ENCODE results near the gene WDR27. TPM values are rescaled to one million over a fixed set of nuclear protein-coding genes. Genes with fewer than 3 reads are reported as not detected.

Gene WDR27
- total RNA-seq, 2 donors from 2014 or later, result 17.8 to 53.1 TPM

DNA sequence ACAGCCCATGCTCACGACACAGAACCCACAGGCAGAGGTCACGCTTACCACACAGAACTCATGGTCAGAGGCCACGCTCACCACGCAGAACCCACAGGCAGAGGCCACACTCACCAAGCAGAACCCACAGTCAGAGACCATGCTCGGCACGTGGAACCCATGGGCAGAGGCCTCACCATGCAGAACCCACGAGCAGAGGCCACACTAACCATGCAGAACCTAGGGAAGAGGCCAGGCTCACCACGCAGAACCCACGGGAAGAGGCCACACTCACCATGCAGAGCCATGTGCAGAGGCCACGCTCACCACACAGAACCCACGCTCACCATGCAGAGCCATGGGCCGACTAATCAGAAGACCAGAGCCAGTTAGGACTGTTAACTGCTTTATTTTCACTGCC lies 245.0 kb downstream of the WDR27 start:
- Histone ChIP-seq H3K27ac (no peak overlapping the region), H3K9me3 (no peaks in the 10 kb centered on the region), H3K27me3 (replicated peaks; ENCODE audit: insufficient read depth) (no peaks in the 10 kb centered on the region), H3K36me3 (no peaks in the 10 kb centered on the region), H3K4me3 (no peak overlapping the region), H3K4me1 (replicated peaks) (no peaks in the 10 kb centered on the region)
- no peak for DNase-seq (ENCODE audit: low spot score)
- WGBS, result 98% methylated on average over 11 of the region's 12 CpGs
- intact Hi-C loops (cut with DNase I), result no loop called here
- TF ChIP-seq, protein P1, sequence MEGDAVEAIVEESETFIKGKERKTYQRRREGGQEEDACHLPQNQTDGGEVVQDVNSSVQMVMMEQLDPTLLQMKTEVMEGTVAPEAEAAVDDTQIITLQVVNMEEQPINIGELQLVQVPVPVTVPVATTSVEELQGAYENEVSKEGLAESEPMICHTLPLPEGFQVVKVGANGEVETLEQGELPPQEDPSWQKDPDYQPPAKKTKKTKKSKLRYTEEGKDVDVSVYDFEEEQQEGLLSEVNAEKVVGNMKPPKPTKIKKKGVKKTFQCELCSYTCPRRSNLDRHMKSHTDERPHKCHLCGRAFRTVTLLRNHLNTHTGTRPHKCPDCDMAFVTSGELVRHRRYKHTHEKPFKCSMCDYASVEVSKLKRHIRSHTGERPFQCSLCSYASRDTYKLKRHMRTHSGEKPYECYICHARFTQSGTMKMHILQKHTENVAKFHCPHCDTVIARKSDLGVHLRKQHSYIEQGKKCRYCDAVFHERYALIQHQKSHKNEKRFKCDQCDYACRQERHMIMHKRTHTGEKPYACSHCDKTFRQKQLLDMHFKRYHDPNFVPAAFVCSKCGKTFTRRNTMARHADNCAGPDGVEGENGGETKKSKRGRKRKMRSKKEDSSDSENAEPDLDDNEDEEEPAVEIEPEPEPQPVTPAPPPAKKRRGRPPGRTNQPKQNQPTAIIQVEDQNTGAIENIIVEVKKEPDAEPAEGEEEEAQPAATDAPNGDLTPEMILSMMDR (IDR thresholded peaks at IDR 0.05), result no peak
- TF ChIP-seq POLR2A (IDR thresholded peaks at IDR 0.05), result no peak
- no peak for TF ChIP-seq POLR2AphosphoS5 (IDR thresholded peaks at IDR 0.05)

DNA sequence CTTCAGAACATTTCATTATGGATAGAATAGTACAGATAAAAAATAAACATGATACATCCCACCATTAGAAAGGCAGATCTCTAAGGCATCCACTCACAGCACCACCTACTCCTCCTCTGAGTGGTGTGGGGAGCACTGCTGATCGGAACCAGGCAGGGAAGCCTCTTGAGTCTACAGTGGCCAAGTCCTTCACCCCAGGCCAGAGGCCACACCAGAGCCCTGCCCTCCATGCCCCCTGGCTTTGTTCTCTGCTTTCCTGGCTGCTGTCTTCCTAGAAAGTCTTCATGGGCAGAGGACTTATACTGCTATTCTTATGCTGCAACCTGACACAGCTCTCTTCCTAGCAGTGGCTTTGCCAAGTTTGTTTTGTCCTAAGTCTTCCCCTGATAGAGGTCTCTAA lies 246.4 kb downstream of the WDR27 start:
- no peak overlapping the region for H3K27ac ChIP-seq
- intact Hi-C loops (cut with DNase I), result no loop called here

DNA sequence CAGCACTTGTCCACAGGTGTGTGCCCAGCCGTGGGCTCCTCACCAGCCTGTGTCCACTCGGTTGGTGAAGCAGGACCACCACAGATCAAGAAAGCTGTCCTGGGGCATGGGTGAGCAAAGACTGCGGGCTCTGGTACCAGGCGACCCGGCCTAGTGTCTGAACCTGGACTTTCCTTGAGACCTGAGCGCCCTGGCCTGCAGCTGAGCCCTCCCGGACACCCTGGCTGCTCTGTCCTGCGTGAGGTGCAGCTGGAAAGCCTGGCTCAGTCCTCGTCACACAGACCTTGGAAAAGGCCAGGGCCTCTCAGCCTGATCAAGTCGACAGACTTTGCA lies 247.0 kb downstream of the WDR27 start:
- Histone ChIP-seq H3K27me3 (replicated peaks; ENCODE audit: insufficient read depth) (no peaks in the 10 kb centered on the region), H3K4me1 (replicated peaks) (no peaks in the 10 kb centered on the region), H3K9me3 (no peaks in the 10 kb centered on the region), H3K27ac (no peak overlapping the region), H3K4me3 (no peak overlapping the region), H3K36me3 (no peaks in the 10 kb centered on the region)
- TF ChIP-seq POLR2AphosphoS5 (IDR thresholded peaks at IDR 0.05) (no peak), POLR2A (IDR thresholded peaks at IDR 0.05) (no peak)
- TF ChIP-seq, protein P1 (IDR thresholded peaks at IDR 0.05), result no peak
- WGBS, result 95% methylated on average over 10 of the region's 10 CpGs
- DNase-seq (ENCODE audit: low spot score), result no peak
- intact Hi-C loops (cut with DNase I), result no loop called here

More for the DNA sequence above, 246.4 kb downstream of the WDR27 start:
- no peak overlapping the region for H3K4me3 ChIP-seq
- no peak for DNase-seq (ENCODE audit: low spot score)
- no peaks in the 10 kb centered on the region for H3K4me1 ChIP-seq (replicated peaks)
- no peaks in the 10 kb centered on the region for H3K36me3 ChIP-seq
- WGBS, result 85% methylated on average over 1 of the region's 1 CpG
- no peaks in the 10 kb centered on the region for H3K9me3 ChIP-seq
- TF ChIP-seq POLR2AphosphoS5 (IDR thresholded peaks at IDR 0.05), result no peak
- TF ChIP-seq, protein P1 (IDR thresholded peaks at IDR 0.05), result no peak
- no peak for TF ChIP-seq POLR2A (IDR thresholded peaks at IDR 0.05)
- H3K27me3 ChIP-seq (replicated peaks; ENCODE audit: insufficient read depth), result no peaks in the 10 kb centered on the region

DNA sequence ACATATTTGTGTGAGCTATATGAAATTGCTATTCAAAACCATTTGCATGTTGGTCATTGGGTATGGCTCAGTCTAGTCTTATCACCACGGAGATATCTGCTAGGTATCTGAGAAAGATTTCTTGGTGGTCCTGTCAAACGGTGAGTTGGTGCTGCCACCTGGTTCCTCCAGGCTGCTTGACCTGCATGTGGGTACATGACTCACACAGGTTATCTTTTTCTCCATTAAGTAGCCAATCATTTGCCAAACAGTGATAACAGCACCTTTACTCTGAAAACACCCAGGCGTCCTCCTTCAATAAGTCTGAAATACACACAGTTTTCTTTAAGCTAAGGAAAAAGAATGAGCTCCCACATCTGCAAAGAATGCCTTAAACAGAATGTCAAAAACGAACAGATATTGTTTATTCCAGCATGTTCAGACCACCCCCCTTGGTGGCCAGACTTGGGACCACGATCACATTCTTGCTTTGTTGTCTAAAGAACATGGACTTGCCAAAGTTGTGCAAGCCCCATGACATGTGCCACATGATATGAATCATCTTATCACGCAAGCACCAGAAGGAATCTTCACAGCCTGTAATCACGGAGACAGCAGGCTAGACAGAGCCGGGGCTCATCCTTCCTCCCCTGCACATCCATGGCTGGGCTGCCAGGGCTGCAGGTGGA lies 247.5 kb downstream of the WDR27 start:
- H3K27ac ChIP-seq, result no peak overlapping the region
- no peak for TF ChIP-seq POLR2A (IDR thresholded peaks at IDR 0.05)
- TF ChIP-seq, protein P1 (IDR thresholded peaks at IDR 0.05), result no peak
- TF ChIP-seq POLR2AphosphoS5 (IDR thresholded peaks at IDR 0.05), result no peak
- DNase-seq (ENCODE audit: low spot score), result no peak
- H3K27me3 ChIP-seq (replicated peaks; ENCODE audit: insufficient read depth), result no peaks in the 10 kb centered on the region
- WGBS, result 70% methylated on average over 8 of the region's 8 CpGs
- H3K4me1 ChIP-seq (replicated peaks), result no peaks in the 10 kb centered on the region
- H3K4me3 ChIP-seq, result no peak overlapping the region
- no peaks in the 10 kb centered on the region for H3K36me3 ChIP-seq
- H3K9me3 ChIP-seq, result no peaks in the 10 kb centered on the region
- intact Hi-C loops (cut with DNase I), result no loop called here

DNA sequence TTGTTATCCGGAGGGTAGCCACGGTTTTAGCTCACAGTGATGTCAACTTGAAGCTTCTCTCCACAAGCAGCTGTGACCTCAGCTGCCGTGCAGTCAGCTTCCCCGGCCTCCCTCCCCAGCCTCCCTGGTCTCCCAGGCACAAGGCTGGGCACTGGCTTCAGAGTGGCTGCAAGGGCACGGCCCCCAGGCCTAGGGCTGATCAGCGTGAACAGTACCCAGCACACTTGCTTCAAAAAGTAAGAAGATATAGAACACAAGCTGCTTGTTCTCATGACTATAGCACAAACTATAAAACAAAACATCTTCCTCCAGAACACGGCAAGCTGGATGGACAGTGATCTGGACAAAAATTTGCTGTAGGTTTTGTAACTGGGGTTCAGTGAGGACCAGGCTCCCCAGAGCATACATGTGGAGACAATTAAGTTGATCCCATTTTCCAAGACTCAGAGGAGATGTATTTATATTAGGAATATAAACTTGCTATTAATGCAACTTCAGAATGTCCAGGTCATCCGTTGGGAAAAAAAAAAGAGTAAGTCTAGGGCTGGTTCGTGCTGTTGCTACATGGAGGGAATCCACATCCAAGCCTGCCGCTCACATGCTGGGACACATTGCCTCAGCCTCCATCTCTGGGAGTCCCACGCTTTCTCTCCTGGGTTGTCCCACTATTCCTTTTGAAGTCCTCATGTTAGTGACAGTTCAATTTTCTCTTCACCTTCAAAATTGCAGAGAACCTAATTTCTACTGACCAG lies 248.8 kb downstream of the WDR27 start:
- DNase-seq (ENCODE audit: low spot score), result no peak
- TF ChIP-seq POLR2AphosphoS5 (IDR thresholded peaks at IDR 0.05), result no peak
- TF ChIP-seq POLR2A (IDR thresholded peaks at IDR 0.05), result no peak
- TF ChIP-seq, protein P1 (IDR thresholded peaks at IDR 0.05), result no peak
- no peaks in the 10 kb centered on the region for H3K4me1 ChIP-seq (replicated peaks)
- 89% methylated on average over 11 of the region's 11 CpGs for WGBS
- H3K9me3 ChIP-seq, result no peaks in the 10 kb centered on the region
- H3K36me3 ChIP-seq, result no peaks in the 10 kb centered on the region
- no peak overlapping the region for H3K4me3 ChIP-seq
- H3K27me3 ChIP-seq (replicated peaks; ENCODE audit: insufficient read depth), result no peaks in the 10 kb centered on the region
- H3K27ac ChIP-seq, result no peak overlapping the region
- intact Hi-C loops (cut with DNase I), result no loop called here

Measured in prostate gland (tissue), 2 donors.